ENCODE measurements around the gene CYSLTR2. TPM values are rescaled to one million over a fixed set of nuclear protein-coding genes. Genes with fewer than 3 reads are reported as not detected.
"Not testable (repeated sequence)": the region's sequence is repeated elsewhere in the genome, so short reads cannot be mapped to it uniquely, and the experiment has no call there.

Gene CYSLTR2
- total and polyA plus RNA-seq, 2 experiments from 2014 or later = 5.1 to 22.2 TPM

- no peaks in the 10 kb centered on the region for H3K36me3 ChIP-seq (replicated peaks; ENCODE audit: insufficient read depth, low read depth)
- H3K4me1 ChIP-seq (ENCODE audit: insufficient read depth) = no peaks in the 10 kb centered on the region
- H3K4me3 ChIP-seq = no peak overlapping the region
- no peaks in the 10 kb centered on the region for H3K9me3 ChIP-seq (ENCODE audit: low read depth)
- H3K27me3 ChIP-seq = no peaks in the 10 kb centered on the region
- 57% methylated on average over 3 of the region's 3 CpGs for WGBS (ENCODE audit: low lambda C conversion rate, missing lambda C conversion rate)
- DNase-seq (ENCODE audit: low spot score) = no peak
- TF ChIP-seq EZH2phosphoT487 (IDR thresholded peaks at IDR 0.05; ENCODE audit: low read depth, severe bottlenecking, unreplicated experiment) = no peak
- TF ChIP-seq EZH2 (IDR thresholded peaks at IDR 0.05; ENCODE audit: borderline replicate concordance) = no peak
- TF ChIP-seq, protein P1, sequence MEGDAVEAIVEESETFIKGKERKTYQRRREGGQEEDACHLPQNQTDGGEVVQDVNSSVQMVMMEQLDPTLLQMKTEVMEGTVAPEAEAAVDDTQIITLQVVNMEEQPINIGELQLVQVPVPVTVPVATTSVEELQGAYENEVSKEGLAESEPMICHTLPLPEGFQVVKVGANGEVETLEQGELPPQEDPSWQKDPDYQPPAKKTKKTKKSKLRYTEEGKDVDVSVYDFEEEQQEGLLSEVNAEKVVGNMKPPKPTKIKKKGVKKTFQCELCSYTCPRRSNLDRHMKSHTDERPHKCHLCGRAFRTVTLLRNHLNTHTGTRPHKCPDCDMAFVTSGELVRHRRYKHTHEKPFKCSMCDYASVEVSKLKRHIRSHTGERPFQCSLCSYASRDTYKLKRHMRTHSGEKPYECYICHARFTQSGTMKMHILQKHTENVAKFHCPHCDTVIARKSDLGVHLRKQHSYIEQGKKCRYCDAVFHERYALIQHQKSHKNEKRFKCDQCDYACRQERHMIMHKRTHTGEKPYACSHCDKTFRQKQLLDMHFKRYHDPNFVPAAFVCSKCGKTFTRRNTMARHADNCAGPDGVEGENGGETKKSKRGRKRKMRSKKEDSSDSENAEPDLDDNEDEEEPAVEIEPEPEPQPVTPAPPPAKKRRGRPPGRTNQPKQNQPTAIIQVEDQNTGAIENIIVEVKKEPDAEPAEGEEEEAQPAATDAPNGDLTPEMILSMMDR (IDR thresholded peaks at IDR 0.05; ENCODE audit: poor library complexity) = no peak
- no peak overlapping the region for H2AFZ ChIP-seq
- H3K27ac ChIP-seq = no peak overlapping the region
- H3K79me2 ChIP-seq = no peaks in the 10 kb centered on the region
- H3K9me2 ChIP-seq (replicated peaks; ENCODE audit: insufficient read depth) = no peaks in the 10 kb centered on the region
- H3K4me2 ChIP-seq = no peak overlapping the region
- H4K20me1 ChIP-seq (ENCODE audit: insufficient read depth, poor library complexity, severe bottlenecking) = no peaks in the 10 kb centered on the region
These were observed 40.3 kb downstream of the CYSLTR2 start for GRCh38 chr13:48693998-48694397.

DNA sequence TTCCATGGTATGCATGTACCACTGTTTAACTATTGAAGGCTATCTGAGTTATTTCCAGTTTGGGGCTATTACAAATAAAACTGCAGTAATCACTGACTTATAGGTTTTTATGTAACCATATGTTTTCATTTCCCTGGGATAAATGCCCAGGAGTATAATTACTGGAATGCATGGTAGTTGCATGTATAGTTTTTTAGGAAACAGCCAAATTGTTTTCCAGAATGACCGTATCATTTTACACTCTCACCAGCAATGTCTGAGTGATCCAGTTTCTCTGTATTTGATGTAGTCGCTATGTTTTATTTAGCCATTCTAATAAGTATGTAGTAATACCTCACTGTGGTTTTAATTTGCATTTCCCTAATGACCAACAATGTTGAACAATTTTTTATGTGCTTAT lies 42.0 kb downstream of the CYSLTR2 start:
- Histone ChIP-seq H3K4me2 (no peak overlapping the region), H3K79me2 (no peaks in the 10 kb centered on the region), H3K4me3 (no peak overlapping the region), H3K36me3 (replicated peaks; ENCODE audit: insufficient read depth, low read depth) (no peaks in the 10 kb centered on the region), H3K27ac (no peak overlapping the region), H3K27me3 (no peaks in the 10 kb centered on the region), H3K4me1 (ENCODE audit: insufficient read depth) (no peaks in the 10 kb centered on the region), H3K9me3 (ENCODE audit: low read depth) (no peaks in the 10 kb centered on the region), H4K20me1 (ENCODE audit: insufficient read depth, poor library complexity, severe bottlenecking) (no peaks in the 10 kb centered on the region), H3K9me2 (replicated peaks; ENCODE audit: insufficient read depth) (no peaks in the 10 kb centered on the region), H2AFZ (no peak overlapping the region)
- TF ChIP-seq EZH2phosphoT487 (IDR thresholded peaks at IDR 0.05; ENCODE audit: low read depth, severe bottlenecking, unreplicated experiment) (no peak), EZH2 (IDR thresholded peaks at IDR 0.05; ENCODE audit: borderline replicate concordance) (no peak)
- TF ChIP-seq, protein P1 (IDR thresholded peaks at IDR 0.05; ENCODE audit: poor library complexity) = no peak
- DNase-seq (ENCODE audit: low spot score) = no peak
- WGBS (ENCODE audit: low lambda C conversion rate, missing lambda C conversion rate) = 32% methylated on average over 2 of the region's 2 CpGs

- not testable (repeated sequence) for H3K4me3 ChIP-seq; H3K9me2 ChIP-seq (replicated peaks; ENCODE audit: insufficient read depth); H3K4me1 ChIP-seq (ENCODE audit: insufficient read depth); H3K27me3 ChIP-seq; H3K4me2 ChIP-seq; H3K27ac ChIP-seq; H3K36me3 ChIP-seq (replicated peaks; ENCODE audit: insufficient read depth, low read depth); DNase-seq (ENCODE audit: low spot score); H3K9me3 ChIP-seq (ENCODE audit: low read depth); H4K20me1 ChIP-seq (ENCODE audit: insufficient read depth, poor library complexity, severe bottlenecking); H3K79me2 ChIP-seq; H2AFZ ChIP-seq
- WGBS (ENCODE audit: low lambda C conversion rate, missing lambda C conversion rate) = 88% methylated on average over 12 of the region's 12 CpGs
These were observed 42.9 kb downstream of the CYSLTR2 start for GRCh38 chr13:48696676-48697075.

GRCh38 chr13:48707405-48707804 lies 53.7 kb downstream of the CYSLTR2 start:
- Histone ChIP-seq H3K4me2 (no peak overlapping the region), H3K9me3 (ENCODE audit: low read depth) (no peaks in the 10 kb centered on the region), H4K20me1 (ENCODE audit: insufficient read depth, poor library complexity, severe bottlenecking) (no peaks in the 10 kb centered on the region), H3K27me3 (no peaks in the 10 kb centered on the region), H3K4me1 (ENCODE audit: insufficient read depth) (no peaks in the 10 kb centered on the region), H3K79me2 (no peaks in the 10 kb centered on the region), H3K36me3 (replicated peaks; ENCODE audit: insufficient read depth, low read depth) (no peaks in the 10 kb centered on the region), H3K27ac (no peak overlapping the region), H3K4me3 (no peak overlapping the region), H2AFZ (no peak overlapping the region), H3K9me2 (replicated peaks; ENCODE audit: insufficient read depth) (no peaks in the 10 kb centered on the region)
- TF ChIP-seq EZH2 (IDR thresholded peaks at IDR 0.05; ENCODE audit: borderline replicate concordance) = no peak
- TF ChIP-seq, protein P1 (IDR thresholded peaks at IDR 0.05; ENCODE audit: poor library complexity) = no peak
- TF ChIP-seq EZH2phosphoT487 (IDR thresholded peaks at IDR 0.05; ENCODE audit: low read depth, severe bottlenecking, unreplicated experiment) = no peak
- 87% methylated on average over 5 of the region's 5 CpGs for WGBS (ENCODE audit: low lambda C conversion rate, missing lambda C conversion rate)
- DNase-seq (ENCODE audit: low spot score) = no peak
